AG04449 (cell line): ENCODE results near the gene WDR49.

Source experiments
- CTCF ChIA-PET: fragments of 350-600 bp; formaldehyde crosslinking; extraction: SDS; loops from one replicate; lab custom pipeline; 2021; ENCODE audit warnings: antibody characterized with exemption; lab: Yijun Ruan, JAX
- POLR2A ChIA-PET: fragments of 400-600, 350-600 bp; formaldehyde crosslinking; extraction: SDS; loops from one replicate; lab custom pipeline; 2020; ENCODE audit warnings: antibody characterized with exemption, inconsistent platforms; lab: Yijun Ruan, JAX
- DNase-seq: peaks from one replicate; pipeline ENCODE4 v3.0.0-alpha.2; 2010; ENCODE audit warnings: low read depth, low spot score
- H3K4me3 ChIP-seq: 2 replicates; pipeline ENCODE4 v1.5.1; 2011; ENCODE audit warnings: low read depth, mild to moderate bottlenecking, control low read depth, low read length
- CTCF ChIP-seq: IDR thresholded peaks from one replicate; pipeline ENCODE4 v1.5.1; 2011; ENCODE audit warnings: mild to moderate bottlenecking, moderate library complexity, low read length, control low read depth, inconsistent platforms; ENCODE audit not compliant: insufficient read depth; ENCODE audit errors: missing control alignments

WDR49 gene

GRCh38 chr3:167484551-167484950 is 169.2 kb downstream of the WDR49 start:
- CTCF ChIA-PET = no interaction called here
- TF ChIP-seq CTCF = no peak
- DNase-seq = no peak
- POLR2A ChIA-PET = no interaction called here
- H3K4me3 ChIP-seq = no peak overlapping the region

GRCh38 chr3:167483708-167484475 is 169.8 kb downstream of the WDR49 start:
- H3K4me3 ChIP-seq = no peak overlapping the region
- no peak for DNase-seq
- no peak for TF ChIP-seq CTCF
- CTCF ChIA-PET = no interaction called here
- POLR2A ChIA-PET = no interaction called here

GRCh38 chr3:167481164-167481563 is 172.6 kb downstream of the WDR49 start:
- ChIA-PET CTCF (no interaction called here), POLR2A (no interaction called here)
- no peak for TF ChIP-seq CTCF
- no peak overlapping the region for H3K4me3 ChIP-seq
- no peak for DNase-seq

- CTCF ChIA-PET = no interaction called here
- no peak for TF ChIP-seq CTCF
- no peak overlapping the region for H3K4me3 ChIP-seq
- no peak for DNase-seq
- POLR2A ChIA-PET = no interaction called here
Observed at GRCh38 chr3:167480748-167481147, 173.0 kb downstream of the WDR49 start.

GRCh38 chr3:167473863-167474262 is 179.9 kb downstream of the WDR49 start, which contains the start of gene SERPINI2:
SERPINI2 (minus strand) TSS chr3:167474042; CDS start chr3:167471834, 2,208 bp downstream.
- TF ChIP-seq CTCF = no peak
- no peak within 1 kb of the TSS for H3K4me3 ChIP-seq
- DNase-seq = no peak
- ChIA-PET POLR2A (no interaction called here), CTCF (no interaction called here)

- POLR2A ChIA-PET = no interaction called here
- no peak for DNase-seq
- H3K4me3 ChIP-seq = no peak overlapping the region
- no peak for TF ChIP-seq CTCF
- CTCF ChIA-PET = no interaction called here
Observed at GRCh38 chr3:167469381-167469780, 184.4 kb downstream of the WDR49 start.
